GM10266 (cell line): Measurements from ENCODE around the gene DACH1.

Experiments
- DNase-seq: peaks from one replicate; pipeline ENCODE4 v3.0.0; 2012; ENCODE audit errors: extremely low spot score
- CTCF ChIP-seq: IDR thresholded peaks from 2 replicates; pipeline ENCODE4 v1.5.1; 2012; ENCODE audit warnings: mild to moderate bottlenecking, low read depth; ENCODE audit not compliant: control insufficient read depth, insufficient read depth; ENCODE audit errors: missing control alignments

Gene DACH1

GRCh38 chr13:71619096-71619495 lies 247.9 kb downstream of the DACH1 start:
- no peak for DNase-seq

GRCh38 chr13:71618159-71618558 lies 248.8 kb downstream of the DACH1 start:
- no peak for DNase-seq

More at GRCh38 chr13:71619096-71619495, 247.9 kb downstream of the DACH1 start:
- no peak for TF ChIP-seq CTCF

GRCh38 chr13:71617265-71617664 lies 249.7 kb downstream of the DACH1 start:
- DNase-seq, result no peak
- TF ChIP-seq CTCF, result no peak

More at GRCh38 chr13:71618159-71618558, 248.8 kb downstream of the DACH1 start:
- TF ChIP-seq CTCF, result no peak

GRCh38 chr13:71613066-71613745 lies 253.8 kb downstream of the DACH1 start:
- DNase-seq, result no peak
- no peak for TF ChIP-seq CTCF

GRCh38 chr13:71611292-71611691 lies 255.7 kb downstream of the DACH1 start:
- no peak for DNase-seq
- no peak for TF ChIP-seq CTCF

- DNase-seq, result no peak
- no peak for TF ChIP-seq CTCF
Observed at GRCh38 chr13:71610876-71611275, 256.1 kb downstream of the DACH1 start.

- no peak for TF ChIP-seq CTCF
- no peak for DNase-seq
Observed at GRCh38 chr13:71609271-71609670, 257.7 kb downstream of the DACH1 start.
